DMS79 (cell line): ENCODE measurements around the gene CYYR1.

Source experiments
- DNase-seq: peaks from one replicate; lab custom pipeline; 2025; lab: John Stamatoyannopoulos, UW

The CYYR1 gene

GRCh38 chr21:26433386-26433785 lies 139.7 kb downstream of the CYYR1 start:
- DNase-seq = no peak

- no peak for DNase-seq
Measured at GRCh38 chr21:26432410-26432809, 140.7 kb downstream of the CYYR1 start.

- DNase-seq = no peak
Measured at GRCh38 chr21:26425576-26425975, 147.5 kb downstream of the CYYR1 start.

- DNase-seq = no peak
Measured at GRCh38 chr21:26423511-26423910, 149.6 kb downstream of the CYYR1 start.

- DNase-seq = no peak
Measured at GRCh38 chr21:26422706-26423105, 150.4 kb downstream of the CYYR1 start.

GRCh38 chr21:26422138-26422537 lies 150.9 kb downstream of the CYYR1 start:
- DNase-seq = no peak

GRCh38 chr21:26421724-26422123 lies 151.4 kb downstream of the CYYR1 start:
- DNase-seq = no peak
